Body of pancreas (tissue), 4 donors: Measurements from ENCODE around the gene ZSCAN10.

Experiments
- POLR2A ChIP-seq, 3 donors: fragments of 450-650 bp; IDR thresholded peaks; one replicate each; pipeline ENCODE4 v1.6.1; 2016; ENCODE audit warnings: antibody characterized with exemption in 3 of 3, mild to moderate bottlenecking in 2 of 3
- TF ChIP-seq, protein P1 (sequence below), 7 experiments: fragments of 450-650 bp in 4 of 7; fragments of 200-600 bp in 3 of 7; sonication (generic) in 3 of 7; IDR thresholded peaks; one replicate each; pipeline ENCODE4 v1.5.1; 2016 to 2019; ENCODE audit warnings: antibody characterized with exemption in 7 of 7

- TF ChIP-seq, protein P1, sequence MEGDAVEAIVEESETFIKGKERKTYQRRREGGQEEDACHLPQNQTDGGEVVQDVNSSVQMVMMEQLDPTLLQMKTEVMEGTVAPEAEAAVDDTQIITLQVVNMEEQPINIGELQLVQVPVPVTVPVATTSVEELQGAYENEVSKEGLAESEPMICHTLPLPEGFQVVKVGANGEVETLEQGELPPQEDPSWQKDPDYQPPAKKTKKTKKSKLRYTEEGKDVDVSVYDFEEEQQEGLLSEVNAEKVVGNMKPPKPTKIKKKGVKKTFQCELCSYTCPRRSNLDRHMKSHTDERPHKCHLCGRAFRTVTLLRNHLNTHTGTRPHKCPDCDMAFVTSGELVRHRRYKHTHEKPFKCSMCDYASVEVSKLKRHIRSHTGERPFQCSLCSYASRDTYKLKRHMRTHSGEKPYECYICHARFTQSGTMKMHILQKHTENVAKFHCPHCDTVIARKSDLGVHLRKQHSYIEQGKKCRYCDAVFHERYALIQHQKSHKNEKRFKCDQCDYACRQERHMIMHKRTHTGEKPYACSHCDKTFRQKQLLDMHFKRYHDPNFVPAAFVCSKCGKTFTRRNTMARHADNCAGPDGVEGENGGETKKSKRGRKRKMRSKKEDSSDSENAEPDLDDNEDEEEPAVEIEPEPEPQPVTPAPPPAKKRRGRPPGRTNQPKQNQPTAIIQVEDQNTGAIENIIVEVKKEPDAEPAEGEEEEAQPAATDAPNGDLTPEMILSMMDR (IDR thresholded peaks at IDR 0.05): no peak
- TF ChIP-seq POLR2A (IDR thresholded peaks at IDR 0.05): no peak
Measured at GRCh38 chr16:3119701-3120408, 20.8 kb upstream of the ZSCAN10 start.
